Esophagus muscularis mucosa (tissue), 4 donors: Measurements from ENCODE around the gene GHRL. TPM values are rescaled to one million over a fixed set of nuclear protein-coding genes. Genes with fewer than 3 reads are reported as not detected.
A peak's percentile ranks its signal among the peaks of the same experiment; 100 is the strongest.

Experiments used
- DNase-seq: peaks from one replicate; pipeline ENCODE4 v3.0.0-alpha.2; 2017; ENCODE audit errors: extremely low spot score
- H3K27ac ChIP-seq, 4 donors: fragments of 200-600 bp; sonication (generic); replicated peaks in 1 of 4; 1 replicate in 3 of 4; 2 replicates in 1 of 4; pipeline ENCODE4 v1.5.1; 2016 to 2019; ENCODE audit warnings: mild to moderate bottlenecking in 1 of 4
- H3K27me3 ChIP-seq, 4 donors: fragments of 200-600 bp; sonication (generic); one replicate each; pipeline versions ENCODE4 v1.5.1 to v1.6.0; 2016 to 2019
- H3K36me3 ChIP-seq, 4 donors: fragments of 200-600 bp; sonication (generic); one replicate each; pipeline ENCODE4 v1.5.1; 2016 to 2019
- H3K4me1 ChIP-seq, 4 donors: fragments of 200-600 bp; sonication (generic); one replicate each; pipeline ENCODE4 v1.5.1; 2016 to 2019
- H3K4me3 ChIP-seq, 4 donors: fragments of 200-600 bp; sonication (generic); 1 replicate in 2 of 4; 2 replicates in 2 of 4; pipeline ENCODE4 v1.5.1; 2016 to 2019; ENCODE audit warnings: mild to moderate bottlenecking in 4 of 4, moderate library complexity in 1 of 4
- H3K9me3 ChIP-seq, 4 donors: fragments of 200-600 bp; sonication (generic); 1 replicate in 3 of 4; 2 replicates in 1 of 4; pipeline ENCODE4 v1.5.1; 2016 to 2019
- EP300 ChIP-seq: sonication (generic); formaldehyde crosslinking; IDR thresholded peaks from one replicate; pipeline ENCODE4 v1.6.1; 2017; ENCODE audit warnings: antibody characterized with exemption
- POLR2A ChIP-seq: fragments of 450-650 bp; IDR thresholded peaks from one replicate; pipeline ENCODE4 v1.6.1; 2017; ENCODE audit warnings: antibody characterized with exemption, moderate library complexity, mild to moderate bottlenecking, low read depth
- POLR2AphosphoS5 ChIP-seq, 2 donors: sonication (generic); formaldehyde crosslinking; IDR thresholded peaks; one replicate each; pipeline ENCODE4 v1.6.1; 2017; ENCODE audit warnings: antibody characterized with exemption in 2 of 2
- WGBS: methylation state at CpG from one replicate; pipeline ENCODE4 v1.1.5; 2018; 5-methylcytosine and 5-hydroxymethylcytosine counted together
- intact Hi-C: fragments of 100-400 bp; cut with DNase I; formaldehyde crosslinking; loops from one replicate; pipeline ENCODE4 v1.15.1; 2023
- total RNA-seq, 4 donors: library from RNA; depleted of rRNA; stranded (reverse); fragments of >200 nt; gene quantifications; one replicate each; pipeline versions ENCODE4 v1.1.0 to v1.2.1, GENCODE V29; 2016
- TF ChIP-seq, protein P1 (sequence below), 3 experiments: fragments of 200-600 bp in 2 of 3; fragments of 450-650 bp in 1 of 3; sonication (generic) in 2 of 3; IDR thresholded peaks; one replicate each; pipeline ENCODE4 v1.5.1; 2017 to 2019; ENCODE audit warnings: antibody characterized with exemption in 3 of 3, mild to moderate bottlenecking in 2 of 3, moderate library complexity in 1 of 3

GHRL gene
- total RNA-seq, 4 donors from 2014 or later: 0.40 TPM; not detected in 3

GRCh38 chr3:10328460-10329071 lies 35.8 kb upstream of the GHRL start:
- no peak for TF ChIP-seq POLR2A
- no peak for TF ChIP-seq POLR2AphosphoS5 (IDR thresholded peaks at IDR 0.05)
- no peak for TF ChIP-seq EP300
- TF ChIP-seq, protein P1, sequence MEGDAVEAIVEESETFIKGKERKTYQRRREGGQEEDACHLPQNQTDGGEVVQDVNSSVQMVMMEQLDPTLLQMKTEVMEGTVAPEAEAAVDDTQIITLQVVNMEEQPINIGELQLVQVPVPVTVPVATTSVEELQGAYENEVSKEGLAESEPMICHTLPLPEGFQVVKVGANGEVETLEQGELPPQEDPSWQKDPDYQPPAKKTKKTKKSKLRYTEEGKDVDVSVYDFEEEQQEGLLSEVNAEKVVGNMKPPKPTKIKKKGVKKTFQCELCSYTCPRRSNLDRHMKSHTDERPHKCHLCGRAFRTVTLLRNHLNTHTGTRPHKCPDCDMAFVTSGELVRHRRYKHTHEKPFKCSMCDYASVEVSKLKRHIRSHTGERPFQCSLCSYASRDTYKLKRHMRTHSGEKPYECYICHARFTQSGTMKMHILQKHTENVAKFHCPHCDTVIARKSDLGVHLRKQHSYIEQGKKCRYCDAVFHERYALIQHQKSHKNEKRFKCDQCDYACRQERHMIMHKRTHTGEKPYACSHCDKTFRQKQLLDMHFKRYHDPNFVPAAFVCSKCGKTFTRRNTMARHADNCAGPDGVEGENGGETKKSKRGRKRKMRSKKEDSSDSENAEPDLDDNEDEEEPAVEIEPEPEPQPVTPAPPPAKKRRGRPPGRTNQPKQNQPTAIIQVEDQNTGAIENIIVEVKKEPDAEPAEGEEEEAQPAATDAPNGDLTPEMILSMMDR (IDR thresholded peaks at IDR 0.05): no peak
- no peak overlapping the region for H3K4me3 ChIP-seq
- H3K4me1 ChIP-seq: no peaks in the 10 kb centered on the region
- intact Hi-C loops: no loop called here
- H3K27me3 ChIP-seq: peaks cover 0 to 50% (median 4%) of the 10 kb centered on the region in 4 donors
- no peak overlapping the region for H3K27ac ChIP-seq
- DNase-seq: no peak
- 47% methylated on average over 19 of the region's 31 CpGs for WGBS
- H3K36me3 ChIP-seq: no peaks in the 10 kb centered on the region
- no peaks in the 10 kb centered on the region for H3K9me3 ChIP-seq

DNA sequence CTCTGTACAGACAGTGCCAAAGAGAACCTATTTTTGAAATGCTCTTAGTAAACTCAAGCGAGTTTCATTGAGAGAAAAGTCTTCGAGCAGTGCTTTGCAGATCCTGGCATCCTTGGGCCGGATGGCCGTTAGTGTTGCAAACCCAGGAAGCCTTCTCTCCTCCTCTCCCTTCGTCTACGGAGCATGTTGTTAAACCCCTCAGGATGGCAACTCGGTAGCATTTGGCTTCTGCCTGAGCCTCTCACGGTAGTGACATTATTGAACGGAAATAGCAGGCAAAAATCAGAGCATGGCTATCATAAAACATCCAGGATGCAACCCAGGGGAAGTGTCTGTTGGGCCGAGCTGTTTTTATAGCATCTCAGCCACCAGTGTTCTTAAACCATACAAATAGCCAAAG lies 34.8 kb upstream of the GHRL start:
- Histone ChIP-seq H3K27ac (no peak overlapping the region), H3K4me3 (no peak overlapping the region), H3K27me3 (peaks cover 0 to 50% (median 4%) of the 10 kb centered on the region in 4 donors), H3K4me1 (no peaks in the 10 kb centered on the region), H3K36me3 (no peaks in the 10 kb centered on the region), H3K9me3 (no peaks in the 10 kb centered on the region)
- intact Hi-C loops: no loop called here
- no peak for DNase-seq
- TF ChIP-seq, protein P1 (IDR thresholded peaks at IDR 0.05): no peak
- TF ChIP-seq EP300: no peak
- TF ChIP-seq POLR2A: no peak
- 66% methylated on average over 10 of the region's 10 CpGs for WGBS

GRCh38 chr3:10322352-10322710 lies 29.6 kb upstream of the GHRL start:
- peaks cover 15 to 39% (median 32%) of the 10 kb centered on the region in 4 donors for H3K4me1 ChIP-seq
- intact Hi-C loops: no loop called here
- H3K4me3 ChIP-seq: no peak overlapping the region
- TF ChIP-seq POLR2A: no peak
- peaks cover 4 to 15% (median 13%) of the 10 kb centered on the region in 4 donors for H3K36me3 ChIP-seq
- peaks cover 0 to 7% (median 0%) of the 10 kb centered on the region in 4 donors for H3K27me3 ChIP-seq
- DNase-seq: no peak
- H3K27ac ChIP-seq: no peak overlapping the region
- no peaks in the 10 kb centered on the region for H3K9me3 ChIP-seq
- WGBS: 100% methylated on average over 1 of the region's 1 CpG

DNA sequence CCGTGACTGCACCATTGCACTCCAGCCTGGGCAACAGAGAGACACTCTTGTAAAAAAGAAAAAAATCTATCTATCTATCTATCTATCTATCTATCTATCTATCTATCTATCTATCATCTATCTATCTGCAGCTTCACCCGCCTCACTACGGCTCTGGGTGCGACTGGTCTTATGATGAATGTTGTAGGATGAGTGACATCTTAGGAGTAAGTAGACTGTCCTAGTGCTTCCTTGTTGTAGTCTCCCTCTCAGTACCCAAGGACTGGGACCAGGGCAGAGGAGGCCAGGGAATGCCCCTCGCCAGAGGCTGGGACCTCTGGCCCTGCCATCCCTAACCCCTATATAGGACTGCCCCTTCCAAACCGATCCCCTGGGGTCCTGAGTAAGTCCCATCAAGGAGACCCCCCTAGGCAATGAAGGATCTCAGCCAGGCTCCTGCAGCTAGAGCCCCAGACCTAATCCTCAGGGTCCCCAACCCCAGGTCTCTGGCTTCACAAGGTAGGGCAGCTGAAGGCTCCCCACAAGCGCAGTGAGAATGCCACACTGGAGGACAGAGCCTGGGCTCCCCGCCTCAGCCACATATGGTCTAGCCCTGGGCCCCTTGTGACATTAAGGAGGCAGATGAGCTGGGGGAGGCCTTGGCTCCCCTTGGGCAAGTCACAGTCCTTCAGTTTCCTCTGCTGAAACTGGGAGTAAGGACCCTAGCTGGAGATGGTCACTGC lies 29.0 kb upstream of the GHRL start:
- peaks cover 0 to 7% (median 0%) of the 10 kb centered on the region in 4 donors for H3K27me3 ChIP-seq
- intact Hi-C loops: no loop called here
- no peak for DNase-seq
- 93% methylated on average over 8 of the region's 8 CpGs for WGBS
- H3K27ac ChIP-seq: peak overlapping the region; percentile 79 to 88 (median 82)
- peaks cover 9 to 20% (median 18%) of the 10 kb centered on the region in 4 donors for H3K36me3 ChIP-seq
- H3K9me3 ChIP-seq: no peaks in the 10 kb centered on the region
- H3K4me3 ChIP-seq: peak overlapping the region; percentile 80 to 95 (median 83)
- H3K4me1 ChIP-seq: peaks cover 15 to 42% (median 32%) of the 10 kb centered on the region in 4 donors
- TF ChIP-seq, protein P1 (IDR thresholded peaks at IDR 0.05): no peak
- TF ChIP-seq POLR2A (no peak), EP300 (no peak), POLR2AphosphoS5 (IDR thresholded peaks at IDR 0.05) (no peak)

GRCh38 chr3:10320320-10320677 lies 27.6 kb upstream of the GHRL start:
- Histone ChIP-seq H3K4me1 (peaks cover 15 to 42% (median 32%) of the 10 kb centered on the region in 4 donors), H3K36me3 (peaks cover 17 to 35% (median 31%) of the 10 kb centered on the region in 4 donors), H3K9me3 (no peaks in the 10 kb centered on the region), H3K4me3 (peak overlapping the region; percentile 80 to 95 (median 83)), H3K27me3 (no peaks in the 10 kb centered on the region), H3K27ac (peak overlapping the region; percentile 79 to 88 (median 82))
- intact Hi-C loops: no loop called here
- no peak for DNase-seq
- 0% methylated on average over 4 of the region's 9 CpGs for WGBS
- TF ChIP-seq POLR2AphosphoS5 (IDR thresholded peaks at IDR 0.05) (no peak), POLR2A (no peak), EP300 (no peak)
- TF ChIP-seq, protein P1 (IDR thresholded peaks at IDR 0.05): no peak
